ENCODE results near the gene ADARB2.

ADARB2 gene

DNA sequence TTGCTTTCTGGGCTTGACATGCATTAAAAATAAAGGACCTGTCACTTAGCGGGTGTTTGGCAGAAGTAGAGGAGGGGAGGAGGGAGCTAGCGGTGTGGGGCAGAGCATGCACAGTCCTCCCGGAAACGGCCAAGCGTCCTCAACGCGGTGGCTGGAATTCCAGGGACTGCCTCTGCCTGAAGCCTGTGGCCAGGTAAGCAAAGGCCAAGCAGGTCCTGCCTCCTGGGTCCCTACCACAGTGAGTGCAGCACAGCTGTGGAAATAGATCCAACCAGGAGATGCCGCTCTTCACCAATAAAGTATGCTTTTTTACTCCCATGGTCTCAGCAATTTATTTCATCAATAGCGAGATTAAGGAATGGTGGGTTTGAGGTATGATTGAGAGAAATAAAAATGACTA is 357.7 kb downstream of the ADARB2 start:
- DNase-seq (ENCODE audit: low read depth): no peak
- TF ChIP-seq, protein P1, sequence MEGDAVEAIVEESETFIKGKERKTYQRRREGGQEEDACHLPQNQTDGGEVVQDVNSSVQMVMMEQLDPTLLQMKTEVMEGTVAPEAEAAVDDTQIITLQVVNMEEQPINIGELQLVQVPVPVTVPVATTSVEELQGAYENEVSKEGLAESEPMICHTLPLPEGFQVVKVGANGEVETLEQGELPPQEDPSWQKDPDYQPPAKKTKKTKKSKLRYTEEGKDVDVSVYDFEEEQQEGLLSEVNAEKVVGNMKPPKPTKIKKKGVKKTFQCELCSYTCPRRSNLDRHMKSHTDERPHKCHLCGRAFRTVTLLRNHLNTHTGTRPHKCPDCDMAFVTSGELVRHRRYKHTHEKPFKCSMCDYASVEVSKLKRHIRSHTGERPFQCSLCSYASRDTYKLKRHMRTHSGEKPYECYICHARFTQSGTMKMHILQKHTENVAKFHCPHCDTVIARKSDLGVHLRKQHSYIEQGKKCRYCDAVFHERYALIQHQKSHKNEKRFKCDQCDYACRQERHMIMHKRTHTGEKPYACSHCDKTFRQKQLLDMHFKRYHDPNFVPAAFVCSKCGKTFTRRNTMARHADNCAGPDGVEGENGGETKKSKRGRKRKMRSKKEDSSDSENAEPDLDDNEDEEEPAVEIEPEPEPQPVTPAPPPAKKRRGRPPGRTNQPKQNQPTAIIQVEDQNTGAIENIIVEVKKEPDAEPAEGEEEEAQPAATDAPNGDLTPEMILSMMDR (conservative IDR thresholded peaks at IDR 0.05; ENCODE audit: control insufficient read depth, insufficient read depth, low read depth, low read length): no peak
- H3K4me3 ChIP-seq (ENCODE audit: control insufficient read depth, low read depth, low read length): no peak overlapping the region

DNA sequence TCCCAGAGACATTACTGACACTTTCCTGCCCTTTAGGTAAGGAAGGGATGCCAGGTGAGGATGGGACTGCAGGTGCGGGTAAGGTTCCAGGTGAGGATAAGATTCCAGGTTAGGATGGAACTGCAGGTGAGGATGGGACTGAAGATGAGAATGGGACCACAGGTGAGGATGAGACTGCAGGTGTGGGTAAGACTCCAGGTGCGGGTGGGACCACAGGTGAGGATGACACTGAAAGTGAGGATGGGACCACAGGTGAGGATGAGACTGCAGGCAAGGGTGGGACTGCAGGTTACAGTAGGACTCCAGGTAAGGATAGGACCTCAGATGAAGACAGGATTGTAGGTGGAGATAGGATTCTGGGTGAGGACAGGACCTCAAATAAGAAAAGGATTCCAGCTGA is 358.9 kb downstream of the ADARB2 start:
- TF ChIP-seq, protein P1 (conservative IDR thresholded peaks at IDR 0.05; ENCODE audit: control insufficient read depth, insufficient read depth, low read depth, low read length): no peak
- no peak overlapping the region for H3K4me3 ChIP-seq (ENCODE audit: control insufficient read depth, low read depth, low read length)
- DNase-seq (ENCODE audit: low read depth): no peak

DNA sequence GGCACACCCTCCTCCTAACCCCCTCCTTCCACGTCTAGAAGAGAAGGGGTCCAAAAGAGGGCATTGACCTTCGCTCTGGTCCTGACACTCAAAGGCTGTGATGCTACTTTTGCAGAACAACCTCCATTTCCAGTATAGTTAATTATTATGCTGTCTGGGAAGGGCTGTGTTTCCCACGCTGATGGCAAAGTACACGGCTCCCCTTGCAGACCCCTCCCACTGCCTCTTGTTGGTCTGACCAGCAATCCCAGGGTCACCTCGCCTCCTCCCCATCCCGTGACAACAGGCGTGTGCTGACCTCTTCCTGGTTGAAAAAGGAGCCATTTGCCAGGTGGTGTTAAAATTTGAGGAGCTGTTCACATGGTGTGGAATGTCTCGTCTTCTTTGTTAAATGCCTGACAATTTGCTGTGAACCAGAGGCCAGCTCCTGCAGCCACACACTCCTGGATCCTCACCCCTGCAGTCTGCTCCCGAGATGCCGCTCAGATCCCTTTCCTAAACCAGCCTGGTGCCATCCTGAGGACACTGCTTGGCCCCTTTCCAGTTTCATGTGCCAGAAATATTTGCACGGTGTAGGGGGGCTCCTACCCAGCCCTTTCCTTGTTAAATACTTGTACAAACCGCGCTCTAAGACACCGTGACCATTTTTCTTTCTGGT is 359.5 kb downstream of the ADARB2 start:
- no peak overlapping the region for H3K4me3 ChIP-seq (ENCODE audit: control insufficient read depth, low read depth, low read length)
- TF ChIP-seq, protein P1 (conservative IDR thresholded peaks at IDR 0.05; ENCODE audit: control insufficient read depth, insufficient read depth, low read depth, low read length): no peak
- DNase-seq (ENCODE audit: low read depth): no peak

DNA sequence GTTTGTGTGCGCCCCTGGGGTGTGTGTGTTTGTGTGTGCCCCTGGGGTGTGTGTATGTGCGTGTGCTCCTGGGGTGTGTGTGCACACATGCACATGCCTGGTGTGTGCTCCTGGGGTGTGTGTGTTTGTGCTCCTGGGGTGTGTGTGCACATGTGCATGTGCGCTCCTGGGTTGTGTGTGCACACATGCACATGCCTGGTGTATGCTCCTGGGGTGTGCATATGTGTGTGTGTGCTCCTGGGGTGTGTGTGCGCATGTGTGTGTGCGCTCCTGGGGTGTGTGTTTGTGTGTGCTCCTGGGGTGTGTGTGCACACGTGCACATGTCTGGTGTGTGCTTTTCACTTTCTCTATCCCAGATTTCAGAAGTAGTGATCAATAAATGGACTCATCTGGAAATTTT is 360.1 kb downstream of the ADARB2 start:
- H3K4me3 ChIP-seq (ENCODE audit: control insufficient read depth, low read depth, low read length): no peak overlapping the region
- DNase-seq (ENCODE audit: low read depth): no peak
- TF ChIP-seq, protein P1 (conservative IDR thresholded peaks at IDR 0.05; ENCODE audit: control insufficient read depth, insufficient read depth, low read depth, low read length): no peak

DNA sequence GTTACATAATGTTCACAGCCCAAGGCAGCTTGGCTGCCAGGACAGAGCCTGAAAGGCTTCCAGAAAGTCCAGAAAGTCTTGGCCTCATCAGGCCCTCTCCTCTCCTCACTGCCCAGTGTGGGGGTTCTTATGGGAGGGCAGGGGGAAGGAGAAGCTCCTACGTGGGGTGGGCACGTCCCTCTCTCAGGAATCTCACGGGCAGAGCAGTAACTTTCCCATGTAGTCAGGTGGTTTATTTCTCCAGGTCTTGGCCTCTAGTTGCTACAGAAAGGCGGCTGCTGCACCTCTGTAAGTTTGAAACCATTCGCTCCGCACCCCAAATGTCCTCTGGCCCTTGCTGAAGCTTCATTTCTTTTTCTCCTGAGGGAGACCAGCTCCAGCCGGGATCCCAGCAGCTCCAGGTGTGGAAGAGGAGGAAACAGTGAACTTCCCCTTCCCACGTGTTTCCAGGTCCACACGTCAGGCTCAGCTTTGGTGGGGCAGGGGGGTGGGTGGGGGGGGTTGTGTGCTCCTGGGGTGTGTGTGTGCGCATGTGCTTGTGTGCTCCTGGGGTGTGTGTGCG is 360.9 kb downstream of the ADARB2 start:
- TF ChIP-seq, protein P1 (conservative IDR thresholded peaks at IDR 0.05; ENCODE audit: control insufficient read depth, insufficient read depth, low read depth, low read length): no peak
- no peak overlapping the region for H3K4me3 ChIP-seq (ENCODE audit: control insufficient read depth, low read depth, low read length)
- DNase-seq (ENCODE audit: low read depth): no peak

DNA sequence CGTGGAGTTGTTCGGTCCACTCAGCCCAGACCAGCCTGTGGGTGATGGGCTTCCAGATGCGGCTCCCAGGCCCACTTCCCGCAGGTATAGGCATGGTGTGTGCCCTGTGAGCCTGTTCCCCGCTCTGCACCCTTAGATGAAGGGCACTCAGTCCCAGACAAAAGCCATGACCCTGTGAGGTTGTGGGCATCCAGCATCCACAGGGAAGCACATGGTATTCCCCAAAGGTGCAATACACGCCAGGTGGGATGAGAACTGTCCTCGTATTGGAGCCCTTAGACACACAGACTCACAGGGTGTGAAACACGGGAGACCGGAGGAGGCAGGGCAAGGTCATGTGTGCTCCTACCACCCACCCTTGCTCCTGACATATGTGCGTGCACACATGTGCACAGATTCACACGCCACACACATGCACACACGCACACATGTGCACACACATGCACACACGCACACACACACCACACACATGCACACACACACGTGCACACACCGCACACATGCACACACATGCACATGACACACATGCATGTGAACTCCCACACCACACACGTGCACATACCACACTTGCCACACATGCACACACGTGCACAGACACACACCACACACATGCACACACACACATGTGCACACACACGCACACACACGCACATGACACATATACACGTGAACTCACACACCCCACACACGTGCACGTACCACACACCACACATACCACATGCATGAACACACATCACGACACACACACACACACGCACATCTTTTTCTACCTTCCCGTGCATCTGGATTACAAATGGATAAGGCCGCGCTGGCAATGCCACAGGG is 361.8 kb downstream of the ADARB2 start:
- DNase-seq (ENCODE audit: low read depth): no peak
- TF ChIP-seq, protein P1 (conservative IDR thresholded peaks at IDR 0.05; ENCODE audit: control insufficient read depth, insufficient read depth, low read depth, low read length): no peak
- H3K4me3 ChIP-seq (ENCODE audit: control insufficient read depth, low read depth, low read length): no peak overlapping the region

All from fibroblast of mammary gland (primary cell).